Testis (tissue), 3 donors: ENCODE measurements around the gene PTGES2. TPM values are rescaled to one million over a fixed set of nuclear protein-coding genes. Genes with fewer than 3 reads are reported as not detected.

Experiments used
- DNase-seq: peaks from one replicate; pipeline ENCODE4 v3.0.0-alpha.2; 2019
- H3K27ac ChIP-seq, 2 donors: fragments of 200-600 bp; sonication (generic); one replicate each; pipeline ENCODE4 v1.5.1; 2019
- H3K27me3 ChIP-seq: fragments of 200-600 bp; sonication (generic); one replicate; pipeline ENCODE4 v1.5.1; 2019
- H3K36me3 ChIP-seq: fragments of 200-600 bp; sonication (generic); one replicate; pipeline ENCODE4 v1.5.1; 2017; ENCODE audit warnings: low read depth; ENCODE audit errors: missing control alignments
- H3K4me1 ChIP-seq: fragments of 200-600 bp; sonication (generic); one replicate; pipeline ENCODE4 v1.5.1; 2019
- H3K4me3 ChIP-seq, 2 donors: fragments of 200-600 bp; sonication (generic); one replicate each; pipeline ENCODE4 v1.5.1; 2017 to 2019
- H3K9me3 ChIP-seq: fragments of 200-600 bp; sonication (generic); one replicate; pipeline ENCODE4 v1.5.1; 2017
- POLR2A ChIP-seq: fragments of 450-650 bp; IDR thresholded peaks from one replicate; pipeline ENCODE4 v1.6.1; 2017; ENCODE audit warnings: antibody characterized with exemption, mild to moderate bottlenecking, moderate library complexity
- WGBS, 2 donors: methylation state at CpG; one replicate each; pipeline ENCODE4 v1.1.5; 2018; 5-methylcytosine and 5-hydroxymethylcytosine counted together
- intact Hi-C: fragments of 100-400 bp; cut with DNase I; formaldehyde crosslinking; loops from one replicate; pipeline ENCODE4 v1.15.1; 2023; ENCODE audit warnings: low total_unique reads
- polyA plus RNA-seq: library from polyadenylated mRNA; stranded (reverse); fragments of 350-450 nt; fragmentation: Illumina TruSeq; extraction: RNeasy Lipid Tissue Mini Kit (QIAGEN cat#74804); gene quantifications from one replicate; pipeline ENCODE4 v1.2.3, GENCODE V29; 2014; ENCODE audit warnings: low read depth, low replicate concordance; ENCODE audit not compliant: insufficient read depth
- total RNA-seq, 2 donors: library from RNA; depleted of rRNA; stranded (reverse); fragments of >200 nt; gene quantifications; one replicate each; pipeline ENCODE4 v1.2.3, GENCODE V29; 2016
- TF ChIP-seq, protein P1 (sequence below), 3 experiments: fragments of 450-650 bp in 2 of 3; fragments of 200-600 bp in 1 of 3; sonication (generic) in 1 of 3; IDR thresholded peaks; one replicate each; pipeline ENCODE4 v1.5.1; 2016 to 2019; ENCODE audit warnings: antibody characterized with exemption in 3 of 3, mild to moderate bottlenecking in 2 of 3, moderate library complexity in 1 of 3

PTGES2 gene
- total and polyA plus RNA-seq, 3 donors from 2014 or later: 53.1 to 96.4 (median 95.8) TPM

GRCh38 chr9:128124873-128125579, 2.5 kb downstream of the PTGES2 start:
- intact Hi-C loops: no loop called here
- H3K4me3 ChIP-seq: no peak overlapping the region
- no peak for TF ChIP-seq POLR2A
- TF ChIP-seq, protein P1, sequence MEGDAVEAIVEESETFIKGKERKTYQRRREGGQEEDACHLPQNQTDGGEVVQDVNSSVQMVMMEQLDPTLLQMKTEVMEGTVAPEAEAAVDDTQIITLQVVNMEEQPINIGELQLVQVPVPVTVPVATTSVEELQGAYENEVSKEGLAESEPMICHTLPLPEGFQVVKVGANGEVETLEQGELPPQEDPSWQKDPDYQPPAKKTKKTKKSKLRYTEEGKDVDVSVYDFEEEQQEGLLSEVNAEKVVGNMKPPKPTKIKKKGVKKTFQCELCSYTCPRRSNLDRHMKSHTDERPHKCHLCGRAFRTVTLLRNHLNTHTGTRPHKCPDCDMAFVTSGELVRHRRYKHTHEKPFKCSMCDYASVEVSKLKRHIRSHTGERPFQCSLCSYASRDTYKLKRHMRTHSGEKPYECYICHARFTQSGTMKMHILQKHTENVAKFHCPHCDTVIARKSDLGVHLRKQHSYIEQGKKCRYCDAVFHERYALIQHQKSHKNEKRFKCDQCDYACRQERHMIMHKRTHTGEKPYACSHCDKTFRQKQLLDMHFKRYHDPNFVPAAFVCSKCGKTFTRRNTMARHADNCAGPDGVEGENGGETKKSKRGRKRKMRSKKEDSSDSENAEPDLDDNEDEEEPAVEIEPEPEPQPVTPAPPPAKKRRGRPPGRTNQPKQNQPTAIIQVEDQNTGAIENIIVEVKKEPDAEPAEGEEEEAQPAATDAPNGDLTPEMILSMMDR (IDR thresholded peaks at IDR 0.05): peak; percentile 15 to 29 (median 16)
- H3K4me1 ChIP-seq: peaks cover 21% of the 10 kb centered on the region
- DNase-seq: peak; percentile 82
- no peaks in the 10 kb centered on the region for H3K36me3 ChIP-seq
- H3K9me3 ChIP-seq: no peaks in the 10 kb centered on the region
- no peak overlapping the region for H3K27ac ChIP-seq
- no peaks in the 10 kb centered on the region for H3K27me3 ChIP-seq
- WGBS, 2 donors: 57 to 67% methylated on average over 9 to 16 of the region's 16 CpGs

GRCh38 chr9:128124451-128124850, 3.1 kb downstream of the PTGES2 start:
- Histone ChIP-seq H3K9me3 (no peaks in the 10 kb centered on the region), H3K36me3 (no peaks in the 10 kb centered on the region), H3K4me3 (no peak overlapping the region), H3K27me3 (no peaks in the 10 kb centered on the region), H3K27ac (no peak overlapping the region), H3K4me1 (peaks cover 21% of the 10 kb centered on the region)
- intact Hi-C loops: no loop called here
- no peak for TF ChIP-seq POLR2A
- TF ChIP-seq, protein P1 (IDR thresholded peaks at IDR 0.05): no peak
- 87 to 92% methylated on average over 3 to 8 of the region's 8 CpGs for WGBS, 2 donors
- DNase-seq: no peak

GRCh38 chr9:128123451-128124080, 4.0 kb downstream of the PTGES2 start:
- intact Hi-C loops: no loop called here
- 91% methylated on average over 20 to 21 of the region's 21 CpGs for WGBS, 2 donors
- Histone ChIP-seq H3K27me3 (no peaks in the 10 kb centered on the region), H3K4me3 (no peak overlapping the region), H3K4me1 (peaks cover 14% of the 10 kb centered on the region), H3K9me3 (no peaks in the 10 kb centered on the region), H3K27ac (no peak overlapping the region), H3K36me3 (no peaks in the 10 kb centered on the region)
- no peak for TF ChIP-seq POLR2A
- TF ChIP-seq, protein P1 (IDR thresholded peaks at IDR 0.05): no peak
- no peak for DNase-seq

- no peaks in the 10 kb centered on the region for H3K36me3 ChIP-seq
- H3K4me1 ChIP-seq: peaks cover 16% of the 10 kb centered on the region
- TF ChIP-seq, protein P1 (IDR thresholded peaks at IDR 0.05): no peak
- no peak for TF ChIP-seq POLR2A
- WGBS, 2 donors: 91 to 94% methylated on average over 14 to 24 of the region's 24 CpGs
- no peak overlapping the region for H3K4me3 ChIP-seq
- H3K27me3 ChIP-seq: no peaks in the 10 kb centered on the region
- no peaks in the 10 kb centered on the region for H3K9me3 ChIP-seq
- no peak overlapping the region for H3K27ac ChIP-seq
- DNase-seq: no peak
- intact Hi-C loops: no loop called here
Measured at GRCh38 chr9:128122809-128123175, 4.7 kb downstream of the PTGES2 start.
